ENCODE data around the gene TSPEAR. TPM values are rescaled to one million over a fixed set of nuclear protein-coding genes. Genes with fewer than 3 reads are reported as not detected.

Gene TSPEAR
- total RNA-seq, 4 donors from 2014 or later = not detected

GRCh38 chr21:44568261-44568660 is 143.1 kb downstream of the TSPEAR start:
- TF ChIP-seq POLR2A (IDR thresholded peaks at IDR 0.05) = no peak
- TF ChIP-seq CTCF (IDR thresholded peaks at IDR 0.05 in 4 of 5, conservative IDR thresholded peaks at IDR 0.05 in 1 of 5) = no peak
- DNase-seq (no peak), ATAC-seq (no peak)
- in situ Hi-C loops (cut with MboI; ENCODE audit: low sequenced_read_pairs in 4 of 4) (no loop called here), intact Hi-C loops (cut with DNase I; ENCODE audit: low total_unique reads) (no loop called here)
- H3K4me3 ChIP-seq = no peak overlapping the region
- no peaks in the 10 kb centered on the region for H3K36me3 ChIP-seq
- no peaks in the 10 kb centered on the region for H3K4me1 ChIP-seq
- peaks cover 0 to 19% (median 1%) of the 10 kb centered on the region in 3 donors for H3K27me3 ChIP-seq
- H3K27ac ChIP-seq = no peak overlapping the region
- H3K9me3 ChIP-seq = peaks cover 0 to 7% (median 0%) of the 10 kb centered on the region in 3 donors

- intact Hi-C loops (cut with DNase I; ENCODE audit: low total_unique reads) = no loop called here
- ATAC-seq = no peak
- in situ Hi-C loops (cut with MboI; ENCODE audit: low sequenced_read_pairs in 4 of 4) = no loop called here
These were observed 143.7 kb downstream of the TSPEAR start for GRCh38 chr21:44567481-44568171.

GRCh38 chr21:44566403-44566802 is 145.0 kb downstream of the TSPEAR start:
- ATAC-seq (no peak), DNase-seq (no peak)
- Histone ChIP-seq H3K9me3 (peaks cover 0 to 7% (median 0%) of the 10 kb centered on the region in 3 donors), H3K27me3 (peaks cover 0 to 10% (median 0%) of the 10 kb centered on the region in 3 donors), H3K27ac (no peak overlapping the region), H3K4me1 (no peaks in the 10 kb centered on the region), H3K4me3 (no peak overlapping the region), H3K36me3 (no peaks in the 10 kb centered on the region)
- in situ Hi-C loops (cut with MboI; ENCODE audit: low sequenced_read_pairs in 4 of 4) (no loop called here), intact Hi-C loops (cut with DNase I; ENCODE audit: low total_unique reads) (no loop called here)
- no peak for TF ChIP-seq CTCF (IDR thresholded peaks at IDR 0.05 in 4 of 5, conservative IDR thresholded peaks at IDR 0.05 in 1 of 5)

More at GRCh38 chr21:44567481-44568171, 143.7 kb downstream of the TSPEAR start:
- H3K9me3 ChIP-seq = peaks cover 0 to 7% (median 0%) of the 10 kb centered on the region in 3 donors
- H3K36me3 ChIP-seq = no peaks in the 10 kb centered on the region
- TF ChIP-seq POLR2A (IDR thresholded peaks at IDR 0.05) (no peak), CTCF (IDR thresholded peaks at IDR 0.05 in 4 of 5, conservative IDR thresholded peaks at IDR 0.05 in 1 of 5) (no peak)
- H3K27me3 ChIP-seq = peaks cover 0 to 19% (median 0%) of the 10 kb centered on the region in 3 donors
- H3K4me3 ChIP-seq = no peak overlapping the region
- DNase-seq = no peak
- no peaks in the 10 kb centered on the region for H3K4me1 ChIP-seq
- H3K27ac ChIP-seq = no peak overlapping the region

GRCh38 chr21:44564886-44565598 is 146.3 kb downstream of the TSPEAR start:
- no peak overlapping the region for H3K27ac ChIP-seq
- intact Hi-C loops (cut with DNase I; ENCODE audit: low total_unique reads) = no loop called here

More at GRCh38 chr21:44564886-44565598, 146.3 kb downstream of the TSPEAR start:
- DNase-seq (no peak), ATAC-seq (no peak)
- H3K4me3 ChIP-seq = no peak overlapping the region
- TF ChIP-seq POLR2A (IDR thresholded peaks at IDR 0.05) (no peak), CTCF (IDR thresholded peaks at IDR 0.05 in 4 of 5, conservative IDR thresholded peaks at IDR 0.05 in 1 of 5) (no peak)
- peaks cover 0 to 7% (median 0%) of the 10 kb centered on the region in 3 donors for H3K9me3 ChIP-seq
- in situ Hi-C loops (cut with MboI; ENCODE audit: low sequenced_read_pairs in 4 of 4) = no loop called here
- H3K36me3 ChIP-seq = no peaks in the 10 kb centered on the region
- H3K4me1 ChIP-seq = no peaks in the 10 kb centered on the region
- H3K27me3 ChIP-seq = peaks cover 0 to 8% (median 0%) of the 10 kb centered on the region in 3 donors

Data from gastrocnemius medialis (tissue), 4 donors.